ENCODE results near the gene ABCB8. TPM values are rescaled to one million over a fixed set of nuclear protein-coding genes. Genes with fewer than 3 reads are reported as not detected.

The ABCB8 gene
- total RNA-seq, 1 donor from 2014 or later = 17.4 TPM

GRCh38 chr7:151066273-151066974 is 38.2 kb downstream of the ABCB8 start:
- no peak overlapping the region for H3K27ac Mint-ChIP-seq (ENCODE audit: unreplicated experiment)
- H3K36me3 Mint-ChIP-seq (ENCODE audit: low read depth, unreplicated experiment) = peaks cover 21% of the 10 kb centered on the region
- H3K4me1 Mint-ChIP-seq (ENCODE audit: unreplicated experiment) = peaks cover 8% of the 10 kb centered on the region
- no peak for TF ChIP-seq CTCF (IDR thresholded peaks at IDR 0.05; ENCODE audit: unreplicated experiment)
- DNase-seq (ENCODE audit: low spot score) = no peak
- H3K27me3 Mint-ChIP-seq (ENCODE audit: unreplicated experiment) = peaks cover 6% of the 10 kb centered on the region
- no peaks in the 10 kb centered on the region for H3K9me3 Mint-ChIP-seq (ENCODE audit: unreplicated experiment)
- H3K4me3 Mint-ChIP-seq (ENCODE audit: unreplicated experiment) = no peak overlapping the region

GRCh38 chr7:151068069-151068773 is 40.0 kb downstream of the ABCB8 start:
- Mint-ChIP-seq H3K27ac (ENCODE audit: unreplicated experiment) (no peak overlapping the region), H3K9me3 (ENCODE audit: unreplicated experiment) (no peaks in the 10 kb centered on the region), H3K36me3 (ENCODE audit: low read depth, unreplicated experiment) (peaks cover 21% of the 10 kb centered on the region), H3K4me3 (ENCODE audit: unreplicated experiment) (peak overlapping the region; percentile 73), H3K4me1 (ENCODE audit: unreplicated experiment) (peaks cover 2% of the 10 kb centered on the region), H3K27me3 (ENCODE audit: unreplicated experiment) (peaks cover 2% of the 10 kb centered on the region)
- no peak for DNase-seq (ENCODE audit: low spot score)
- no peak for TF ChIP-seq CTCF (IDR thresholded peaks at IDR 0.05; ENCODE audit: unreplicated experiment)

DNA sequence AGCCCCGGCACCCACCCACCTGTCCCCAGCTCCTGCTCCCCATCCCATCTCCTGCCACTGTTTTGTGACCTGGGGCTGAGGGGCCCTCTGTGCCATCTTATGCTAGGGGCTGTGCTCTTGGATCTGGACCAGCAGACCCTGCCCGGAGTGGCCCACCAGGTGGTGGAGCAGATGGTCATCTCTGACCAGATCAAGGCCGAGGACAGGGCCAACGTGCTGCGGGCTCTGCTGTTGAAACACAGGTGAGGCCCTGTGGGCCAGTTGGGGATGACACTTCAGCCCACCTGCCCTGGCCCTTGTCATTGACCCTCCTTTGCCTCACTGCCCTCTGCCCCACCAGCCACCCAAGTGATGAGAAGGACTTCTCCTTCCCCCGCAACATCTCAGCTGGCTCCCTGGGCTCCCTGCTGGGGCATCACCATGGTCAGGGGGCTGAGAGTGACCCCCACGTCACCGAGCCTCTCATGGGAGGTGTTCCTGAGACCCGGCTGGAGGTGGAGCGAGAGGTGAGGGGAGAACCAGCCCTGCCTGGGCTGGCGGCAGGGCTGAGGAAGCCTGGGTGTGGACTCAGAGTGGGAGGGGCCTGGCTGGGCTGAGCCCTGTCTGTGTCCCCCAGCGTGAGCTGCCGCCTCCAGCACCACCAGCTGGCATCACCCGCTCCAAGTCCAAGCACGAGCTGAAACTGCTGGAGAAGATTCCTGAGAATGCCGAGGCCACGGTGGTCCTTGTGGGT is 41.8 kb downstream of the ABCB8 start:
- peaks cover 4% of the 10 kb centered on the region for H3K27me3 Mint-ChIP-seq (ENCODE audit: unreplicated experiment)
- no peak for DNase-seq (ENCODE audit: low spot score)
- H3K36me3 Mint-ChIP-seq (ENCODE audit: low read depth, unreplicated experiment) = peaks cover 23% of the 10 kb centered on the region
- H3K9me3 Mint-ChIP-seq (ENCODE audit: unreplicated experiment) = no peaks in the 10 kb centered on the region
- TF ChIP-seq CTCF (IDR thresholded peaks at IDR 0.05; ENCODE audit: unreplicated experiment) = no peak
- H3K4me3 Mint-ChIP-seq (ENCODE audit: unreplicated experiment) = no peak overlapping the region
- no peaks in the 10 kb centered on the region for H3K4me1 Mint-ChIP-seq (ENCODE audit: unreplicated experiment)
- no peak overlapping the region for H3K27ac Mint-ChIP-seq (ENCODE audit: unreplicated experiment)

DNA sequence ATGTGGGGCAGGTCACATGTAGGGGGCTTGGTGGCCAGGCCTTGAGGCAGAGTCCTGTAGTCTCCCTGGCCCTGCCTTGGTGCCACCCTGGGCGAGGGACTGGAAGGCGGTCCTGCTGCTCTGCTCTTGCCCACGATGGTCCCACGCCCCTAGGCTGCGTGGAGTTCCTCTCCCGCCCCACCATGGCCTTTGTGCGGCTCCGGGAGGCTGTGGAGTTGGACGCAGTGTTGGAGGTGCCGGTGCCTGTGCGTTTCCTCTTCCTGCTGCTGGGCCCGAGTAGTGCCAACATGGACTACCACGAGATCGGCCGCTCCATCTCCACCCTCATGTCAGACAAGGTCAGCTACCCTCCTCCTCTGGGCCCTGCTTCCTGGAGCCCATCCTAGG is 42.3 kb downstream of the ABCB8 start:
- no peak for DNase-seq (ENCODE audit: low spot score)
- Mint-ChIP-seq H3K4me3 (ENCODE audit: unreplicated experiment) (no peak overlapping the region), H3K27ac (ENCODE audit: unreplicated experiment) (no peak overlapping the region), H3K27me3 (ENCODE audit: unreplicated experiment) (peaks cover 7% of the 10 kb centered on the region), H3K4me1 (ENCODE audit: unreplicated experiment) (no peaks in the 10 kb centered on the region), H3K9me3 (ENCODE audit: unreplicated experiment) (no peaks in the 10 kb centered on the region), H3K36me3 (ENCODE audit: low read depth, unreplicated experiment) (peaks cover 21% of the 10 kb centered on the region)
- TF ChIP-seq CTCF (IDR thresholded peaks at IDR 0.05; ENCODE audit: unreplicated experiment) = no peak
